GM06990 (cell line): Measurements from ENCODE around the gene CEP135.

Source experiments
- DNase-seq: peaks from one replicate; pipeline ENCODE4 v3.0.0-alpha.2; 2011; ENCODE audit not compliant: insufficient read length; ENCODE audit errors: extremely low read depth
- H3K27me3 ChIP-seq: replicated peaks from 2 replicates; pipeline ENCODE4 v1.6.0; 2011; ENCODE audit warnings: low read length; ENCODE audit not compliant: control insufficient read depth, insufficient read depth
- H3K36me3 ChIP-seq: 2 replicates; pipeline ENCODE4 v1.5.1; 2011; ENCODE audit warnings: low read length; ENCODE audit not compliant: control insufficient read depth, insufficient read depth
- H3K4me3 ChIP-seq: replicated peaks from 2 replicates; pipeline ENCODE4 v1.5.1; 2011; ENCODE audit warnings: low read depth, mild to moderate bottlenecking, control low read depth, low read length
- CTCF ChIP-seq: IDR thresholded peaks from 2 replicates; pipeline ENCODE4 v1.5.1; 2011; ENCODE audit warnings: low read length, control low read depth, mild to moderate bottlenecking, inconsistent platforms; ENCODE audit not compliant: insufficient read depth, poor library complexity, severe bottlenecking

CEP135 gene

GRCh38 chr4:55948726-55949481 lies at the start of gene CEP135:
Gene CEP135 (plus strand): TSS chr4:55948945. CDS start chr4:55952131, 3,186 bp downstream.
- peak; percentile 82 for TF ChIP-seq CTCF
- H3K27me3 ChIP-seq, result no peaks in the 10 kb centered on the region
- no peaks in the 10 kb centered on the region for H3K36me3 ChIP-seq
- peak within 1 kb of the TSS; percentile 83 for H3K4me3 ChIP-seq
- DNase-seq, result peak; percentile 98

- no peak for DNase-seq
- Histone ChIP-seq H3K27me3 (no peaks in the 10 kb centered on the region), H3K4me3 (no peak overlapping the region), H3K36me3 (peaks cover 1% of the 10 kb centered on the region)
- TF ChIP-seq CTCF, result no peak
These were observed 46.1 kb upstream of the CEP135 start for GRCh38 chr4:55902677-55903076.

- Histone ChIP-seq H3K27me3 (no peaks in the 10 kb centered on the region), H3K4me3 (no peak overlapping the region), H3K36me3 (peaks cover 1% of the 10 kb centered on the region)
- no peak for TF ChIP-seq CTCF
- DNase-seq, result no peak
These were observed 45.2 kb upstream of the CEP135 start for GRCh38 chr4:55903577-55903976.

GRCh38 chr4:55904576-55904975 lies 44.2 kb upstream of the CEP135 start:
- H3K36me3 ChIP-seq, result peaks cover 1% of the 10 kb centered on the region
- no peak overlapping the region for H3K4me3 ChIP-seq
- no peak for DNase-seq
- H3K27me3 ChIP-seq, result no peaks in the 10 kb centered on the region
- TF ChIP-seq CTCF, result no peak

- TF ChIP-seq CTCF, result no peak
- Histone ChIP-seq H3K36me3 (peaks cover 1% of the 10 kb centered on the region), H3K27me3 (no peaks in the 10 kb centered on the region), H3K4me3 (no peak overlapping the region)
- no peak for DNase-seq
These were observed 42.4 kb upstream of the CEP135 start for GRCh38 chr4:55906323-55906722.
